H1 (cell line): ENCODE results near the gene CCDC157. TPM values are rescaled to one million over a fixed set of nuclear protein-coding genes. Genes with fewer than 3 reads are reported as not detected.

Experiments
- CTCF ChIA-PET: fragments of 300-600 bp; sonication (Branson Sonifier 250); formaldehyde crosslinking; loops from one replicate; lab custom pipeline; 2021; ENCODE audit not compliant: partially characterized antibody; lab: Charles Lee
- POLR2A ChIA-PET: fragments of 300-600 bp; sonication (Branson Sonifier 250); formaldehyde crosslinking; loops from one replicate; lab custom pipeline; 2021; ENCODE audit warnings: inconsistent platforms; ENCODE audit not compliant: partially characterized antibody; lab: Charles Lee
- DNase-seq, 2 experiments: peaks; one replicate each; pipeline versions ENCODE4 v3.0.0 to v3.0.0-alpha.2; 2010 to 2022; ENCODE audit warnings: low spot score in 2 of 2, low read depth in 1 of 2, mixed read lengths in 1 of 2
- FAIRE-seq: peaks from 2 replicates; lab custom pipeline; 2011; peaks lifted over from hg19 to GRCh38; lab: Jason Lieb, UNC
- H2AFZ ChIP-seq: 2 replicates; pipeline ENCODE4 v1.8.1; 2012; ENCODE audit warnings: low read length, inconsistent platforms
- H2AK5ac ChIP-seq: 2 replicates; pipeline ENCODE4 v1.6.1; 2013; ENCODE audit warnings: low read depth, low read length
- H2BK120ac ChIP-seq: replicated peaks from 2 replicates; pipeline ENCODE3; 2013; ENCODE audit warnings: low read depth, low read length, inconsistent platforms
- H2BK12ac ChIP-seq: 2 replicates; pipeline ENCODE4 v1.6.1; 2013; ENCODE audit warnings: low read depth, low read length
- H2BK15ac ChIP-seq: 2 replicates; pipeline ENCODE4 v1.6.1; 2013; ENCODE audit warnings: low read length
- H2BK20ac ChIP-seq: 2 replicates; pipeline ENCODE4 v1.6.1; 2013; ENCODE audit warnings: low read length
- H2BK5ac ChIP-seq: 2 replicates; pipeline ENCODE4 v1.6.1; 2013; ENCODE audit warnings: low read depth, low read length
- H3K14ac ChIP-seq: 2 replicates; pipeline ENCODE4 v1.6.1; 2013; ENCODE audit warnings: inconsistent platforms; ENCODE audit not compliant: insufficient read length
- H3K18ac ChIP-seq: 2 replicates; pipeline ENCODE4 v1.6.1; 2013; ENCODE audit warnings: low read length; ENCODE audit errors: extremely low read depth
- H3K23ac ChIP-seq: 2 replicates; pipeline ENCODE4 v1.6.1; 2013; ENCODE audit warnings: inconsistent platforms; ENCODE audit not compliant: insufficient read length
- H3K23me2 ChIP-seq: 2 replicates; pipeline ENCODE4 v1.6.1; 2013; ENCODE audit warnings: low read depth, low read length
- H3K27ac ChIP-seq: 2 replicates; pipeline ENCODE4 v1.6.1; 2011; ENCODE audit warnings: low read depth, low read length, inconsistent platforms
- H3K27me3 ChIP-seq, 4 experiments: replicated peaks in 1 of 4; 1 replicate in 1 of 4; 2 replicates in 3 of 4; pipeline versions ENCODE4 v1.6.1 to v1.8.1; 2011 to 2013; ENCODE audit warnings: low read length in 3 of 4, mild to moderate bottlenecking in 3 of 4, inconsistent platforms in 2 of 4, mixed read lengths in 2 of 4, moderate library complexity in 1 of 4; ENCODE audit not compliant: control insufficient read depth in 3 of 4, insufficient read depth in 3 of 4; ENCODE audit errors: extremely low read depth in 1 of 4
- H3K36me3 ChIP-seq, 4 experiments: 2 replicates each; pipeline versions ENCODE4 v1.6.1 to v1.8.1; 2011 to 2013; ENCODE audit warnings: mild to moderate bottlenecking in 4 of 4, low read length in 3 of 4, moderate library complexity in 2 of 4, control low read depth in 1 of 4, inconsistent platforms in 1 of 4; ENCODE audit not compliant: insufficient read depth in 4 of 4, control insufficient read depth in 2 of 4
- H3K4ac ChIP-seq: replicated peaks from 2 replicates; pipeline ENCODE3; 2013; ENCODE audit warnings: low read length, low read depth, mixed read lengths, inconsistent platforms; ENCODE audit not compliant: insufficient read length
- H3K4me1 ChIP-seq, 4 experiments: replicated peaks in 1 of 4; 1 replicate in 1 of 4; 2 replicates in 3 of 4; pipeline versions ENCODE4 v1.6.1 to v1.8.1; 2011 to 2013; ENCODE audit warnings: low read length in 3 of 4, inconsistent platforms in 2 of 4, mixed read lengths in 1 of 4; ENCODE audit not compliant: insufficient read depth in 4 of 4, control insufficient read depth in 3 of 4
- H3K4me2 ChIP-seq, 2 experiments: 2 replicates each; pipeline versions ENCODE4 v1.6.1 to v1.8.1; 2011 to 2013; ENCODE audit warnings: low read depth in 2 of 2, low read length in 2 of 2, control low read depth in 1 of 2, inconsistent platforms in 1 of 2, mild to moderate bottlenecking in 1 of 2; ENCODE audit not compliant: insufficient read depth in 1 of 2
- H3K4me3 ChIP-seq, 4 experiments: fragments of 200-600, 300-600 bp in 1 of 4; sonication (generic), shearing (Covaris generic), sonication (Bioruptor Twin) in 1 of 4; 2 replicates each; pipeline versions ENCODE4 v1.5.1 to v1.8.1; 2011 to 2016; ENCODE audit warnings: low read length in 4 of 4, low read depth in 3 of 4, control low read depth in 2 of 4, inconsistent platforms in 2 of 4, mild to moderate bottlenecking in 2 of 4, mixed read lengths in 1 of 4, moderate library complexity in 1 of 4; ENCODE audit not compliant: insufficient read depth in 2 of 4; ENCODE audit errors: extremely low read depth in 1 of 4
- H3K56ac ChIP-seq: replicated peaks from 2 replicates; pipeline ENCODE3; 2013; ENCODE audit warnings: low read depth, mild to moderate bottlenecking, mixed read lengths, low read length, inconsistent platforms; ENCODE audit not compliant: insufficient read length
- H3K79me1 ChIP-seq: 2 replicates; pipeline ENCODE4 v1.6.1; 2013; ENCODE audit warnings: low read depth, low read length, control low read depth
- H3K79me2 ChIP-seq, 2 experiments: 2 replicates each; pipeline versions ENCODE4 v1.6.1 to v1.8.1; 2012 to 2013; ENCODE audit warnings: low read length in 2 of 2, mild to moderate bottlenecking in 2 of 2, inconsistent platforms in 1 of 2; ENCODE audit not compliant: insufficient read depth in 2 of 2, control insufficient read depth in 1 of 2
- H3K9ac ChIP-seq, 4 experiments: replicated peaks in 1 of 4; 1 replicate in 1 of 4; 2 replicates in 3 of 4; pipeline versions ENCODE4 v1.6.1 to v1.8.1; 2011 to 2013; ENCODE audit warnings: low read depth in 3 of 4, low read length in 3 of 4, control low read depth in 2 of 4, mild to moderate bottlenecking in 2 of 4, moderate library complexity in 2 of 4, inconsistent platforms in 1 of 4; ENCODE audit errors: extremely low read depth in 1 of 4
- H3K9me3 ChIP-seq, 2 experiments: 2 replicates each; pipeline versions ENCODE4 v1.6.1 to v1.8.1; 2012 to 2013; ENCODE audit warnings: mild to moderate bottlenecking in 2 of 2, moderate library complexity in 2 of 2, control low read depth in 1 of 2, inconsistent platforms in 1 of 2, low read depth in 1 of 2, low read length in 1 of 2, mixed read lengths in 1 of 2; ENCODE audit not compliant: insufficient read depth in 2 of 2
- H4K20me1 ChIP-seq, 2 experiments: replicated peaks in 1 of 2; 2 replicates each; pipeline versions ENCODE3 to v1.8.1; 2011 to 2013; ENCODE audit warnings: inconsistent platforms in 2 of 2, low read length in 2 of 2, mild to moderate bottlenecking in 1 of 2; ENCODE audit not compliant: insufficient read depth in 2 of 2, control insufficient read depth in 1 of 2
- H4K5ac ChIP-seq: 2 replicates; pipeline ENCODE4 v1.6.1; 2013; ENCODE audit warnings: low read length, low read depth, mixed read lengths, inconsistent platforms; ENCODE audit not compliant: insufficient read length
- H4K8ac ChIP-seq: 2 replicates; pipeline ENCODE4 v1.8.0; 2013; ENCODE audit warnings: mild to moderate bottlenecking, moderate library complexity, low read length, inconsistent platforms; ENCODE audit not compliant: insufficient read depth; ENCODE audit errors: extremely low read depth
- H4K91ac ChIP-seq: replicated peaks from 2 replicates; pipeline ENCODE3; 2013; ENCODE audit warnings: low read length, mixed read lengths, inconsistent platforms; ENCODE audit not compliant: insufficient read length
- ASH2L ChIP-seq: fragments of 200-600, 300-600 bp; sonication (generic); IDR thresholded peaks from one replicate; pipeline ENCODE4 v1.7.1; 2017; ENCODE audit warnings: low read length
- CTBP2 ChIP-seq: IDR thresholded peaks from 2 replicates; pipeline ENCODE4 v1.7.0; 2011; ENCODE audit warnings: borderline replicate concordance, mild to moderate bottlenecking, moderate library complexity, mixed read lengths, low read length; ENCODE audit not compliant: insufficient read depth, insufficient read length
- GTF2F1 ChIP-seq: IDR thresholded peaks from 2 replicates; pipeline ENCODE4 v1.6.1; 2012; ENCODE audit warnings: low read depth, low read length, improper control_type of control experiment, borderline replicate concordance
- JUND ChIP-seq: IDR thresholded peaks from 2 replicates; pipeline ENCODE4 v1.6.1; 2011; ENCODE audit warnings: mild to moderate bottlenecking, improper control_type of control experiment, low read length
- KDM5A ChIP-seq: fragments of 200-600 bp; IDR thresholded peaks from 2 replicates; pipeline ENCODE4 v1.7.1; 2012; ENCODE audit warnings: mild to moderate bottlenecking, low read length, inconsistent platforms, mixed read lengths
- NRF1 ChIP-seq: IDR thresholded peaks from 2 replicates; pipeline ENCODE4 v1.6.1; 2011; ENCODE audit warnings: mild to moderate bottlenecking, low read depth, low read length, improper control_type of control experiment
- RFX5 ChIP-seq: IDR thresholded peaks from 2 replicates; pipeline ENCODE4 v1.6.1; 2011; ENCODE audit warnings: low read depth, low read length, improper control_type of control experiment, borderline replicate concordance
- TAF1 ChIP-seq: IDR thresholded peaks from 2 replicates; pipeline ENCODE4 v1.6.1; 2011; ENCODE audit warnings: mild to moderate bottlenecking, low read depth, low read length
- ZNF274 ChIP-seq: IDR thresholded peaks from 2 replicates; pipeline ENCODE4 v1.7.0; 2012; ENCODE audit warnings: low read length, borderline replicate concordance; ENCODE audit errors: extremely low read depth
- WGBS, 2 experiments: shearing (Covaris generic) in 1 of 2; methylation state at CpG; one replicate each; pipeline versions ENCODE4 v1.1.6 to v1.1.7; 2013 to 2015; ENCODE audit warnings: low lambda C conversion rate in 2 of 2, mixed read lengths in 2 of 2, inconsistent platforms in 1 of 2, low coverage in 1 of 2, missing lambda C conversion rate in 1 of 2; ENCODE audit not compliant: insufficient replicate concordance in 2 of 2, insufficient coverage in 1 of 2, insufficient read length in 1 of 2; ENCODE audit errors: extremely low coverage in 1 of 2, missing lambda C conversion rate in 1 of 2; 5-methylcytosine and 5-hydroxymethylcytosine counted together
- polyA plus RNA-seq, 7 experiments: library from polyadenylated mRNA; depleted of rRNA in 3 of 7; stranded (reverse) in 5 of 7; unstranded in 2 of 7; fragments of >200 nt in 5 of 7; fragments of 200-250 nt in 2 of 7; gene quantifications; 1 replicate in 5 of 7; 2 replicates in 1 of 7; 4 replicates in 1 of 7; pipeline versions ENCODE4 v1.2.1 to v1.2.3, GENCODE V29; 2011 to 2013; ENCODE audit warnings: missing spikeins in 2 of 7, mixed read lengths in 2 of 7
- total RNA-seq: library from RNA; stranded (reverse); fragmentation: NEBNext Ultra II Directional; extraction: Animal tissue kit (Norgen Biotek cat#: 25700); gene quantifications from 2 replicates; pipeline ENCODE4 v1.2.1, GENCODE V29; 2021
- TF ChIP-seq, protein P1 (sequence below): IDR thresholded peaks from 2 replicates; pipeline ENCODE4 v1.6.1; 2011; ENCODE audit warnings: low read depth, mild to moderate bottlenecking, low read length; ENCODE audit not compliant: insufficient read depth
- TF ChIP-seq, protein P2 (sequence below), 3 experiments: IDR thresholded peaks; 1 replicate in 2 of 3; 2 replicates in 1 of 3; pipeline versions ENCODE4 v1.5.1 to v1.6.1; 2011; ENCODE audit warnings: low read length in 3 of 3, mild to moderate bottlenecking in 3 of 3, inconsistent platforms in 2 of 3, low read depth in 1 of 3, moderate library complexity in 1 of 3; ENCODE audit not compliant: insufficient read depth in 1 of 3; ENCODE audit errors: control extremely low read depth in 1 of 3

Gene CCDC157
- total and polyA plus RNA-seq, 2 of the 8 experiments (the other 6 are each of a cell fraction or from before 2014, with no cell fraction given), result 4.1 to 8.4 TPM

GRCh38 chr22:30411780-30412179 lies 55.0 kb downstream of the CCDC157 start:
- no peak for DNase-seq
- no peaks in the 10 kb centered on the region for H3K9me3 ChIP-seq
- H2AK5ac ChIP-seq, result no peak overlapping the region
- H4K8ac ChIP-seq, result no peak overlapping the region
- H2BK12ac ChIP-seq, result no peak overlapping the region
- peaks cover 0 to 15% (median 9%) of the 10 kb centered on the region in 4 experiments; a peak in 5 of 8 replicates for H3K36me3 ChIP-seq
- H2BK15ac ChIP-seq, result no peak overlapping the region
- H3K27me3 ChIP-seq, result no peaks in the 10 kb centered on the region
- no peaks in the 10 kb centered on the region for H3K79me1 ChIP-seq
- H3K14ac ChIP-seq, result no peak overlapping the region
- no peak overlapping the region for H3K9ac ChIP-seq
- H4K91ac ChIP-seq, result no peak overlapping the region
- no peak overlapping the region for H3K56ac ChIP-seq
- H2BK20ac ChIP-seq, result no peak overlapping the region
- no peak for FAIRE-seq
- 96% methylated on average over 3 of the region's 3 CpGs; no CpG with 5 or more reads in 1 of the 2 experiments for WGBS, 2 experiments
- H3K4me2 ChIP-seq, result no peak overlapping the region
- peaks cover 5% of the 10 kb centered on the region in 2 experiments for H4K20me1 ChIP-seq
- no peak overlapping the region for H4K5ac ChIP-seq
- H3K4me1 ChIP-seq, result no peaks in the 10 kb centered on the region
- CTCF ChIA-PET, result interaction anchor here (0.7 to 6.1 kb wide), 7 partner anchors 13 to 344 kb away, joined by 3 to 48 read pairs (median 6); partner anchors contain the start of gene MTFP1
- H3K18ac ChIP-seq, result no peak overlapping the region
- H2BK120ac ChIP-seq, result no peak overlapping the region
- H3K23me2 ChIP-seq, result no peaks in the 10 kb centered on the region
- H3K27ac ChIP-seq, result no peak overlapping the region
- no peak overlapping the region for H2AFZ ChIP-seq
- no peaks in the 10 kb centered on the region for H3K79me2 ChIP-seq
- H3K23ac ChIP-seq, result no peak overlapping the region
- H2BK5ac ChIP-seq, result no peak overlapping the region
- POLR2A ChIA-PET, result interaction anchor here (0.6 to 3.4 kb wide), 3 partner anchors 10 to 334 kb away, joined by 5 to 22 read pairs (median 13); partner anchors contain the start of gene SEC14L2
- no peak overlapping the region for H3K4ac ChIP-seq
- H3K4me3 ChIP-seq, result no peak overlapping the region
- TF ChIP-seq ASH2L (no peak), GTF2F1 (no peak), KDM5A (no peak), NRF1 (no peak), RFX5 (no peak), ZNF274 (no peak), CTBP2 (no peak), TAF1 (no peak), JUND (no peak)
- TF ChIP-seq, protein P1, sequence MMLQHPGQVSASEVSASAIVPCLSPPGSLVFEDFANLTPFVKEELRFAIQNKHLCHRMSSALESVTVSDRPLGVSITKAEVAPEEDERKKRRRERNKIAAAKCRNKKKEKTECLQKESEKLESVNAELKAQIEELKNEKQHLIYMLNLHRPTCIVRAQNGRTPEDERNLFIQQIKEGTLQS, result no peak
- TF ChIP-seq, protein P2, sequence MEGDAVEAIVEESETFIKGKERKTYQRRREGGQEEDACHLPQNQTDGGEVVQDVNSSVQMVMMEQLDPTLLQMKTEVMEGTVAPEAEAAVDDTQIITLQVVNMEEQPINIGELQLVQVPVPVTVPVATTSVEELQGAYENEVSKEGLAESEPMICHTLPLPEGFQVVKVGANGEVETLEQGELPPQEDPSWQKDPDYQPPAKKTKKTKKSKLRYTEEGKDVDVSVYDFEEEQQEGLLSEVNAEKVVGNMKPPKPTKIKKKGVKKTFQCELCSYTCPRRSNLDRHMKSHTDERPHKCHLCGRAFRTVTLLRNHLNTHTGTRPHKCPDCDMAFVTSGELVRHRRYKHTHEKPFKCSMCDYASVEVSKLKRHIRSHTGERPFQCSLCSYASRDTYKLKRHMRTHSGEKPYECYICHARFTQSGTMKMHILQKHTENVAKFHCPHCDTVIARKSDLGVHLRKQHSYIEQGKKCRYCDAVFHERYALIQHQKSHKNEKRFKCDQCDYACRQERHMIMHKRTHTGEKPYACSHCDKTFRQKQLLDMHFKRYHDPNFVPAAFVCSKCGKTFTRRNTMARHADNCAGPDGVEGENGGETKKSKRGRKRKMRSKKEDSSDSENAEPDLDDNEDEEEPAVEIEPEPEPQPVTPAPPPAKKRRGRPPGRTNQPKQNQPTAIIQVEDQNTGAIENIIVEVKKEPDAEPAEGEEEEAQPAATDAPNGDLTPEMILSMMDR (IDR thresholded peaks at IDR 0.05; ENCODE audit: control extremely low read depth in 1 of 3, insufficient read depth in 1 of 3, low read depth in 1 of 3, low read length in 3 of 3), result no peak
